Mesenchymal stem cell (in vitro differentiated cells and primary cell): ENCODE data around the gene SAP25.
"Not testable (repeated sequence)": the region's sequence is repeated elsewhere in the genome, so short reads cannot be mapped to it uniquely, and the experiment has no call there.

Experiments
- DNase-seq: peaks from one replicate; pipeline ENCODE4 v3.0.0-alpha.2; 2013
- H2AFZ ChIP-seq: one replicate; pipeline ENCODE4 v1.6.1; 2013; ENCODE audit warnings: low read depth, mild to moderate bottlenecking, control low read depth, inconsistent platforms, low read length, moderate library complexity
- H2AK5ac ChIP-seq: 2 replicates; pipeline ENCODE4 v1.6.1; 2013; ENCODE audit warnings: low read length, moderate library complexity, mild to moderate bottlenecking, inconsistent platforms; ENCODE audit not compliant: severe bottlenecking
- H2BK120ac ChIP-seq: one replicate; pipeline ENCODE4 v1.6.1; 2013; ENCODE audit warnings: low read depth, mild to moderate bottlenecking, inconsistent platforms, low read length, moderate library complexity
- H2BK12ac ChIP-seq, 2 experiments: one replicate each; pipeline ENCODE4 v1.6.1; 2013; ENCODE audit warnings: inconsistent platforms in 2 of 2, low read length in 2 of 2, mild to moderate bottlenecking in 2 of 2, moderate library complexity in 2 of 2, control low read depth in 1 of 2
- H2BK15ac ChIP-seq: one replicate; pipeline ENCODE4 v1.6.1; 2013; ENCODE audit warnings: mild to moderate bottlenecking, low read depth, inconsistent platforms; ENCODE audit not compliant: poor library complexity, severe bottlenecking
- H2BK5ac ChIP-seq: 2 replicates; pipeline ENCODE4 v1.6.1; 2013; ENCODE audit warnings: low read depth, mild to moderate bottlenecking, low read length, control low read depth, inconsistent platforms; ENCODE audit not compliant: poor library complexity, severe bottlenecking
- H3K14ac ChIP-seq, 2 experiments: one replicate each; pipeline ENCODE4 v1.6.1; 2013; ENCODE audit warnings: inconsistent platforms in 2 of 2, low read length in 2 of 2, control low read depth in 1 of 2, mild to moderate bottlenecking in 1 of 2, moderate library complexity in 1 of 2
- H3K18ac ChIP-seq, 2 experiments: one replicate each; pipeline ENCODE4 v1.6.1; 2013; ENCODE audit warnings: inconsistent platforms in 2 of 2, low read length in 2 of 2, control low read depth in 1 of 2, low read depth in 1 of 2, mild to moderate bottlenecking in 1 of 2
- H3K23ac ChIP-seq, 2 experiments: one replicate each; pipeline ENCODE4 v1.6.1; 2013; ENCODE audit warnings: inconsistent platforms in 2 of 2, low read length in 2 of 2, mild to moderate bottlenecking in 2 of 2, moderate library complexity in 2 of 2, control low read depth in 1 of 2
- H3K27ac ChIP-seq: 2 replicates; pipeline ENCODE4 v1.5.1; 2013; ENCODE audit warnings: mild to moderate bottlenecking, moderate library complexity, low read length, control low read depth, inconsistent platforms; ENCODE audit not compliant: poor library complexity, severe bottlenecking
- H3K27me3 ChIP-seq, 2 experiments: 2 replicates each; pipeline versions ENCODE4 v1.6.1 to v1.7.0; 2013; ENCODE audit warnings: low read length in 2 of 2, mild to moderate bottlenecking in 2 of 2, moderate library complexity in 2 of 2, control low read depth in 1 of 2, inconsistent platforms in 1 of 2; ENCODE audit not compliant: control insufficient read depth in 1 of 2, insufficient read depth in 1 of 2
- H3K36me3 ChIP-seq, 2 experiments: 2 replicates each; pipeline versions ENCODE4 v1.6.1 to v1.7.0; 2013; ENCODE audit warnings: low read length in 2 of 2, control low read depth in 1 of 2, inconsistent platforms in 1 of 2, low read depth in 1 of 2, mild to moderate bottlenecking in 1 of 2; ENCODE audit not compliant: insufficient read depth in 2 of 2, control insufficient read depth in 1 of 2
- H3K4ac ChIP-seq, 2 experiments: one replicate each; pipeline ENCODE4 v1.6.1; 2013; ENCODE audit warnings: inconsistent platforms in 2 of 2, low read length in 2 of 2, mild to moderate bottlenecking in 2 of 2, moderate library complexity in 2 of 2, control low read depth in 1 of 2, low read depth in 1 of 2
- H3K4me1 ChIP-seq: 2 replicates; pipeline ENCODE4 v1.6.1; 2013; ENCODE audit warnings: low read depth, low read length, control low read depth; ENCODE audit not compliant: control insufficient read depth, insufficient read depth
- H3K4me2 ChIP-seq: 2 replicates; pipeline ENCODE4 v1.6.1; 2013; ENCODE audit warnings: low read length, mild to moderate bottlenecking, inconsistent platforms; ENCODE audit not compliant: poor library complexity, severe bottlenecking
- H3K4me3 ChIP-seq, 2 experiments: 2 replicates each; pipeline versions ENCODE4 v1.5.1 to v1.7.0; 2013; ENCODE audit warnings: low read length in 2 of 2, mild to moderate bottlenecking in 2 of 2, control low read depth in 1 of 2, low read depth in 1 of 2; ENCODE audit not compliant: insufficient read depth in 1 of 2
- H3K79me1 ChIP-seq: replicated peaks from 2 replicates; pipeline ENCODE4 v1.6.1; 2013; ENCODE audit warnings: mild to moderate bottlenecking, control low read depth, low read length, inconsistent platforms; ENCODE audit not compliant: poor library complexity, severe bottlenecking
- H3K9ac ChIP-seq: 2 replicates; pipeline ENCODE4 v1.7.0; 2013; ENCODE audit warnings: mild to moderate bottlenecking, low read length, moderate library complexity
- H3K9me3 ChIP-seq: 2 replicates; pipeline ENCODE4 v1.7.0; 2013; ENCODE audit warnings: mild to moderate bottlenecking, low read length; ENCODE audit not compliant: control insufficient read depth
- H4K8ac ChIP-seq: one replicate; pipeline ENCODE4 v1.6.1; 2013; ENCODE audit warnings: inconsistent platforms, mild to moderate bottlenecking, low read length, moderate library complexity
- H4K91ac ChIP-seq: one replicate; pipeline ENCODE4 v1.6.1; 2013; ENCODE audit warnings: mild to moderate bottlenecking, low read length, inconsistent platforms
- WGBS: methylation state at CpG from one replicate; pipeline ENCODE4 v1.1.7; 2013; ENCODE audit warnings: mixed read lengths; 5-methylcytosine and 5-hydroxymethylcytosine counted together

Gene SAP25

GRCh38 chr7:100567031-100567730, 6.5 kb downstream of the SAP25 start:
- no peaks in the 10 kb centered on the region for H3K9me3 ChIP-seq
- WGBS: 79% methylated on average over 12 of the region's 12 CpGs
- H2BK120ac ChIP-seq: no peak overlapping the region
- no peaks in the 10 kb centered on the region for H3K79me1 ChIP-seq
- H2BK5ac ChIP-seq: no peak overlapping the region
- peaks cover 36% of the 10 kb centered on the region for H3K4me1 ChIP-seq
- H3K14ac ChIP-seq: peak overlapping the region in 1 of 2 experiments; percentile 84
- H2BK15ac ChIP-seq: no peak overlapping the region
- H3K9ac ChIP-seq: no peak overlapping the region
- H2BK12ac ChIP-seq: peak overlapping the region; percentile 11 to 58
- H3K4me2 ChIP-seq: no peak overlapping the region
- no peak overlapping the region for H2AK5ac ChIP-seq
- no peak overlapping the region for H3K4me3 ChIP-seq
- no peak overlapping the region for H3K23ac ChIP-seq
- H3K36me3 ChIP-seq: peaks cover 9 to 22% of the 10 kb centered on the region in 2 experiments
- H3K27ac ChIP-seq: no peak overlapping the region
- peak overlapping the region; percentile 12 for H4K91ac ChIP-seq
- H2AFZ ChIP-seq: no peak overlapping the region
- H3K27me3 ChIP-seq: peaks cover 7 to 17% of the 10 kb centered on the region in 2 experiments
- H3K4ac ChIP-seq: peak overlapping the region in 1 of 2 experiments; percentile 19
- H4K8ac ChIP-seq: no peak overlapping the region
- DNase-seq: peak; percentile 22
- peak overlapping the region; percentile 14 to 71 for H3K18ac ChIP-seq

- peaks cover 11 to 29% of the 10 kb centered on the region in 2 experiments for H3K36me3 ChIP-seq
- no peak overlapping the region for H3K4me3 ChIP-seq
- H2BK120ac ChIP-seq: no peak overlapping the region
- H3K18ac ChIP-seq: no peak overlapping the region
- no peak overlapping the region for H2BK5ac ChIP-seq
- H3K23ac ChIP-seq: no peak overlapping the region
- DNase-seq: no peak
- peak overlapping the region in 1 of 2 experiments; percentile 3 for H2BK12ac ChIP-seq
- no peak overlapping the region for H3K4me2 ChIP-seq
- no peak overlapping the region for H4K8ac ChIP-seq
- no peak overlapping the region for H3K14ac ChIP-seq
- no peak overlapping the region for H3K27ac ChIP-seq
- peaks cover 3 to 6% of the 10 kb centered on the region in 2 experiments for H3K27me3 ChIP-seq
- H3K79me1 ChIP-seq: no peaks in the 10 kb centered on the region
- H3K4ac ChIP-seq: no peak overlapping the region
- no peak overlapping the region for H2AK5ac ChIP-seq
- no peaks in the 10 kb centered on the region for H3K9me3 ChIP-seq
- no peak overlapping the region for H3K9ac ChIP-seq
- peaks cover 27% of the 10 kb centered on the region for H3K4me1 ChIP-seq
- H4K91ac ChIP-seq: no peak overlapping the region
- WGBS: 95% methylated on average over 6 of the region's 6 CpGs
- H2AFZ ChIP-seq: no peak overlapping the region
- no peak overlapping the region for H2BK15ac ChIP-seq
These were observed 7.6 kb downstream of the SAP25 start for GRCh38 chr7:100566018-100566531.

- Histone ChIP-seq H2AFZ (no peak overlapping the region), H3K4ac (no peak overlapping the region), H3K4me1 (peaks cover 20% of the 10 kb centered on the region), H3K23ac (no peak overlapping the region), H2BK120ac (no peak overlapping the region), H3K27me3 (peaks cover 0 to 2% of the 10 kb centered on the region in 2 experiments), H3K4me3 (no peak overlapping the region), H3K9me3 (no peaks in the 10 kb centered on the region), H2BK5ac (no peak overlapping the region), H4K91ac (no peak overlapping the region), H3K36me3 (peaks cover 14 to 32% of the 10 kb centered on the region in 2 experiments), H3K18ac (no peak overlapping the region), H3K79me1 (no peaks in the 10 kb centered on the region), H2BK12ac (no peak overlapping the region), H2BK15ac (no peak overlapping the region), H2AK5ac (no peak overlapping the region), H3K4me2 (no peak overlapping the region), H3K27ac (no peak overlapping the region), H3K14ac (no peak overlapping the region), H4K8ac (no peak overlapping the region), H3K9ac (no peak overlapping the region)
- WGBS: 95% methylated on average over 8 of the region's 11 CpGs
- DNase-seq: no peak
These were observed 8.5 kb downstream of the SAP25 start for GRCh38 chr7:100565133-100565571.

GRCh38 chr7:100564405-100564804, 9.3 kb downstream of the SAP25 start:
- H3K27me3 ChIP-seq: not testable (repeated sequence)
- peak overlapping the region; percentile 1 for H4K91ac ChIP-seq

More at GRCh38 chr7:100564405-100564804, 9.3 kb downstream of the SAP25 start:
- not testable (repeated sequence) for H3K18ac ChIP-seq, H2AK5ac ChIP-seq, H4K8ac ChIP-seq, H3K4me3 ChIP-seq, H3K9ac ChIP-seq, H2BK120ac ChIP-seq, H3K27ac ChIP-seq, H2BK15ac ChIP-seq, H3K4ac ChIP-seq, H2AFZ ChIP-seq, H2BK5ac ChIP-seq, DNase-seq, H3K23ac ChIP-seq, H3K9me3 ChIP-seq, H3K79me1 ChIP-seq, H3K14ac ChIP-seq, H3K4me2 ChIP-seq, H2BK12ac ChIP-seq
- peaks cover 14% of the 10 kb centered on the region for H3K4me1 ChIP-seq
- peaks cover 14 to 32% of the 10 kb centered on the region in 2 experiments for H3K36me3 ChIP-seq
- 95% methylated on average over 5 of the region's 6 CpGs for WGBS
